ENCODE data around the gene AMPD2.
A peak's percentile ranks its signal among the peaks of the same experiment; 100 is the strongest.

Gene AMPD2

DNA sequence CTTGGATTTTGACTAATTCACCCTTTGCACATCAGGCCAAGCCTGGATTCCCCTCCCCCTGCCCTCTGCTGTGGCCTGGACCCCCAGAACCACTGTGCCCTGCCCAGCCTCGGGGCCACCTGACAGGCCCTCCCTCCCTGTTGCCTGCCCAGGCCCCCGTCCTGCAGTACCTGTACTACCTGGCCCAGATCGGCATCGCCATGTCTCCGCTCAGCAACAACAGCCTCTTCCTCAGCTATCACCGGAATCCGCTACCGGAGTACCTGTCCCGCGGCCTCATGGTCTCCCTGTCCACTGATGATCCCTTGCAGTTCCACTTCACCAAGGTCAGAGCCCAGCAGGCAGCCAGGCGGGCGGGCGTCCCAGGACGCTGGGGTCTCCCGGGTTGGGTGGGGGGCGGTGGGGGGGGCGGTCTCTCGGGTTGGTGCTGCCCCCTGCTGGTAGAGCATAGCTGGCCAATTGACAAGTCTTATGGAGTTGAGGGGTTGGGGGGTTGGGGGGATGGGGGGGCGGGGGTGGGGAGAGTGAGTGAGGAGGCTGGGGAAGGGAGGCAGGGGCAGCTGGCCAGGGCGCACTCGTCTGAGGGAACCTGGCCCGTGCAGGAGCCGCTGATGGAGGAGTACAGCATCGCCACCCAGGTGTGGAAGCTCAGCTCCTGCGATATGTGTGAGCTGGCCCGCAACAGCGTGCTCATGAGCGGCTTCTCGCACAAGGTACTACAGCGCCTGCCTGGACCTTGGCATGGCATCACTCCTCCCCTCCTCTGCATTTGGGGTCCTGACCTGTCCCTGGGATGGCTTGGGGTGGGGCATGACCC is 10.7 kb downstream of the AMPD2 start:
- H3K9me3 Mint-ChIP-seq = no peaks in the 10 kb centered on the region
- H3K27me3 Mint-ChIP-seq = no peaks in the 10 kb centered on the region
- CTCF ChIA-PET = interaction anchor here (0.5 to 8.3 kb wide), 13 partner anchors 8 to 123 kb away, joined by 3 to 103 read pairs (median 4); partner anchors contain the start of genes GNAI3 and GPR61
- no peak overlapping the region for H3K4me3 Mint-ChIP-seq
- peaks cover 38% of the 10 kb centered on the region for H3K36me3 Mint-ChIP-seq
- H3K4me1 Mint-ChIP-seq = peaks cover 22% of the 10 kb centered on the region
- no peak overlapping the region for H3K27ac Mint-ChIP-seq
- peak; percentile 52 for DNase-seq

DNA sequence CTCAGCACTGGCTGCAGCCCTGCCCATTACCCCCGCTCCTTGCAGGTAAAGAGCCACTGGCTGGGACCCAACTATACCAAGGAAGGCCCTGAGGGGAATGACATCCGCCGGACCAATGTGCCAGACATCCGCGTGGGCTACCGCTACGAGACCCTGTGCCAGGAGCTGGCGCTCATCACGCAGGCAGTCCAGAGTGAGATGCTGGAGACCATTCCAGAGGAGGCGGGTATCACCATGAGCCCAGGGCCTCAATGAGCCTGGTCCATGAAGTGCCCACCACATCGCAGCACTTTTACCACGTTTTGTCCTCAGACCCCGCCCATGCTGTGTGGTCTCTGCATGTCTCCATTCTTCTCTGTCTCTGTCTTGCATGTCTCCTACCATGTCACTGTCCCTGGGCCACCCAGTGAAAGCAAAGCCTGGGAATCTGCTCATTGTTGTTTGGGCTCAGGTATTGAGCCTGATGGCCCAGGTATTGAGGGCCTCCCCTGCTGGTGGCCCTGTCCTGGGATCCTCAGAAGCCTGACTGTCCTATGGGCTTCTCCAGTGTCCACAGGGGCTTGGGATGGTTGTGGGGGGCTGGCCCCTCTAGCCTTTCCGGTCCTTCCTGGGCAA is 11.4 kb downstream of the AMPD2 start:
- CTCF ChIA-PET = interaction anchor here (0.7 to 8.3 kb wide), 10 partner anchors 9 to 122 kb away, joined by 3 to 103 read pairs (median 5); partner anchors contain the start of genes GNAI3 and GPR61
- peaks cover 36% of the 10 kb centered on the region for H3K36me3 Mint-ChIP-seq
- H3K27ac Mint-ChIP-seq = peak overlapping the region; percentile 62
- no peak for DNase-seq
- no peaks in the 10 kb centered on the region for H3K9me3 Mint-ChIP-seq
- peaks cover 20% of the 10 kb centered on the region for H3K4me1 Mint-ChIP-seq
- no peaks in the 10 kb centered on the region for H3K27me3 Mint-ChIP-seq
- no peak overlapping the region for H3K4me3 Mint-ChIP-seq

DNA sequence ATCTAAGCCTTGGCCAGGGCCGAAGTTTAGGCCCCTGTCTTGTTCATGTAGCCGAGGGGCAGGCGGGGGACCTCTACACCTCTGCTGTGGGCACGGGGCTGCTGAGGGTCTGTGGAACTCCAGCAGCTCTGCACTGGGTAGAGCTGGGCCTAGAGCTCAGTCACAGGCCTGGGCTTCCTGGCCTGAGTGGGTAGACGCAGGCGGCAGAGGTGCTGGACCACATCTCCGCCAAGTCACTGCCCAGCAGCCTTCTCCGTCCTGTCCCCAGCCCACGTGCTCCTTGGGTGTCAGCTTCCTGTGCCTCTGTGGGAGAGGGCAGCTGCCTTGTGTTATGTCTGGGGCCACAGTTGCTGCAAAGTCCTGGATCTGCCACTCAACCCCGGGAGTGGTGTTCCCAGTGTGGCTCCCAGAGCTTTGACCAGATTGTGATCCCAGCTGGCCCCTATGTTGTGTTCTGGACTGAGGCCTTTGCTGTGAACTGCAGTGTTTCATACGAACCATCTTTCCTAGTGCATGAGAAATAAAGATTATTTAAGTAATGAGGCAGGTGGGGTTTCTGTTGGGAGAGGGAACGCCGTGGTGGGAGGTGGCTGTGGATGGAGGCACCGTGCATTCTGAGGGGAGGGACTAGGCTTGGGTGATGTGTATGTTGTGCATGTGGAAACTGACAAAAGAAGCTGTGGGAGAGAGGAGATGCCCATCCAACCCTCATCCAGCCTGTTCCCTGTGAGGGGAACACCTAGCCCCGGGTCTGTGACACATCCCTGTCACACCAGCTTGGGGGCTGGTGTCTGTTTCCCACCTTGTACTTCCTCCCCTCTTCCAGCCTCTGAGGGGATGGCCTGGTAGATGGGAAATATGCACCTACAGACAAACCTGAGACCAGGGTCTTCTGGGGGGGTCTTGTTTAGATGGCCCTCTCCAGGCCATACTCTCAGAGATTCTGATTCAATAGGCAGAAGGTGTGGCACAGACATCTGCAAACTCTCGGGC is 12.2 kb downstream of the AMPD2 start:
- Mint-ChIP-seq H3K4me1 (peaks cover 19% of the 10 kb centered on the region), H3K9me3 (no peaks in the 10 kb centered on the region), H3K27me3 (peaks cover 3% of the 10 kb centered on the region), H3K36me3 (peaks cover 31% of the 10 kb centered on the region), H3K4me3 (no peak overlapping the region), H3K27ac (peak overlapping the region; percentile 62)
- CTCF ChIA-PET = interaction anchor here (0.8 to 8.3 kb wide), 8 partner anchors 8 to 353 kb away, joined by 3 to 103 read pairs (median 5); partner anchors contain the start of genes AHCYL1 and GPR61
- no peak for DNase-seq

DNA sequence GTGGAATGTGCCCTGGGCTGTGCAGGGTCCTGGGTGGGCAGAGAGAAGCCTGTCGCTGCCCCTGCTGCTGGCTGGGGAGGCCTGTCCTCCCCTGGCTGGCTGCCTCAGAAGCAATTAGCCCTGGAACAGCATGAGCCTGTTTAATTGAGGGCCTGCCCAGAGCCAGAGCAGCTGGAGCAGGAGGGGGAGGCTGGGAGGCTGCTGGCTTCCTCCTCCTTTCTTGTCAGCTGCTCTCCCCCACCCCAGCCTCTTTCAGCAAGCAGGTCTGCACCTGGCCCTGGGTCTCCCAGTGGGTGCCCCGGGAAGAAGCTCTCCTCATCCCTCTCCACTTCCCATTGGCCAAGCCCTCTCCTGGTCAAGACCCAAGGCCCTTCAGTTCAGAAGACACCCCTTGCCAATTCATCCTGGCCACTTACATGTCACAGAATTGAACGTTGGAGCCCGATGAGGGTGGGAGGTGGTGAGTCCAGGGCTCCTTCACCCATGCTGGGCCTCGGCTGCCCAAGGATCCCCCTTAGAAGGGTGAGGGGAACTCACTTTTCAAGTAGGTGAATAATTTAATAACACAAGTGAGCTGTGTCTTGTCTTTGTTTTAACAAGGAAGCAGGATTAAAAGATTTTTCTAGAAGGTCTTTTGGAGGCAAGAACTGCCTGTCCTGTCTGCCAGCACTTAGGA is 13.2 kb downstream of the AMPD2 start:
- no peak overlapping the region for H3K27ac Mint-ChIP-seq

GRCh38 chr1:109634292-109634691 is 14.7 kb downstream of the AMPD2 start:
- no peak overlapping the region for H3K27ac Mint-ChIP-seq
- H3K27me3 Mint-ChIP-seq = peaks cover 15% of the 10 kb centered on the region
- peaks cover 18% of the 10 kb centered on the region for H3K36me3 Mint-ChIP-seq
- peaks cover 19% of the 10 kb centered on the region for H3K4me1 Mint-ChIP-seq
- CTCF ChIA-PET = interaction anchor here (0.6 to 12.4 kb wide), 4 partner anchors 70 to 372 kb away, joined by 3 to 326 read pairs (median 53); partner anchors contain the start of gene GPR61
- H3K9me3 Mint-ChIP-seq = no peaks in the 10 kb centered on the region
- no peak for DNase-seq
- H3K4me3 Mint-ChIP-seq = no peak overlapping the region

More for the DNA sequence above, 13.2 kb downstream of the AMPD2 start:
- DNase-seq = peak; percentile 18
- Mint-ChIP-seq H3K36me3 (peaks cover 25% of the 10 kb centered on the region), H3K27me3 (peaks cover 9% of the 10 kb centered on the region), H3K9me3 (no peaks in the 10 kb centered on the region), H3K4me3 (no peak overlapping the region), H3K4me1 (peaks cover 19% of the 10 kb centered on the region)
- CTCF ChIA-PET = interaction anchor here (0.8 to 8.3 kb wide), 5 partner anchors 7 to 352 kb away, joined by 3 to 103 read pairs (median 3); partner anchors contain the start of genes AHCYL1 and GPR61

DNA sequence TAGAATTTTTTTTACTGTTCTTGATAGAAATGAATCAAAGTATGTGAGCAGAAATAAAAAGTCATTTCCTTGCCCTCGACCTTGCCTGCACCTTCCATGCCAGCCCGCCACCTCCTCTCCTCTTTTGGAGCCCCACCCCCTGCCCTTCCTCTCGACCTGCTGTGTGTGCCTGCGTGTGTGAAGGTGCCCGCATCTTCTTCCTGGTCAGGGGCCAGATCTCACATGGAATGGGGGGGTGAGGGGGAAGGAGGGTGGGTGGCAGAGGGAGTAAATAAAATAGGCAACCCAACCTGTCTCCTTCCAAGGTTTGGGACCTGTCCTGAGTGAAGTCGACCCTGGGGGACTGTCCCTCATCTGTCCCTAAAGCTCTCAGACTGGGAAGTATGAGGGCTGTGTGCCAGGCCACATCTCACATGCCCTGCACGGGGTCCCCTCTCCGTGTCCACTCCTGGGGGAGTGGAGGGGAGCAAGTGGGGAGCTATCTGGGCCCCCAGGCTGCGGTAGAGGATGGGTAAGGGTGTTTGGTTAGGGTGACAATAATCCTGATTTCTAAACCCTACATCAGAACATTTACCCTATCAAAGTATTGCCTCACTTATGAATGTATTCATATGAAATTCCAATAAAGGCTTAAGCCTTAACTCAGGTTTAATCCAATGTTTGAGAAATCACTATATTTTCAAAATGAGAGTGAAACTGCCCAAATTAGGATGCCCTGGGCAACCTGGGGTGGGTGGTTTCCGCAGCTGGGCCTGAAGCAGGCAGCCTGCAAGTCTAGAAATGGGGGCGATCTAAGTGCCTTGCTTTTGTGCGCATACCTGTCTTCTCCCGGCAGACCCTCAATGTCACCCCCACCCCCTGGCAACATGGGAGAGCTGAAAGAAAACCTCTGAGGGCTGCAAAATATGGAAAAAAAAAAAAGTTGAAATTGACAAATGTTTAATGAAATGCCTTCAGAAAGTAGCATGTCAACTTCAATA is 15.4 kb downstream of the AMPD2 start:
- no peak for DNase-seq
- Mint-ChIP-seq H3K36me3 (peaks cover 11% of the 10 kb centered on the region), H3K4me3 (no peak overlapping the region), H3K9me3 (no peaks in the 10 kb centered on the region), H3K27ac (no peak overlapping the region), H3K27me3 (peaks cover 22% of the 10 kb centered on the region), H3K4me1 (peaks cover 19% of the 10 kb centered on the region)
- CTCF ChIA-PET = interaction anchor here (7.2 to 12.4 kb wide), 3 partner anchors 92 to 139 kb away, joined by 103 to 326 read pairs (median 145); partner anchors contain the start of gene GPR61

GRCh38 chr1:109635862-109636200 is 16.2 kb downstream of the AMPD2 start:
- Mint-ChIP-seq H3K9me3 (no peaks in the 10 kb centered on the region), H3K27me3 (peaks cover 26% of the 10 kb centered on the region), H3K4me1 (peaks cover 19% of the 10 kb centered on the region), H3K36me3 (peaks cover 9% of the 10 kb centered on the region), H3K27ac (no peak overlapping the region), H3K4me3 (no peak overlapping the region)
- no peak for DNase-seq
- CTCF ChIA-PET = interaction anchor here (0.6 to 12.4 kb wide), 4 partner anchors 10 to 138 kb away, joined by 3 to 326 read pairs (median 74); partner anchors contain the start of genes GNAI3 and GPR61

DNA sequence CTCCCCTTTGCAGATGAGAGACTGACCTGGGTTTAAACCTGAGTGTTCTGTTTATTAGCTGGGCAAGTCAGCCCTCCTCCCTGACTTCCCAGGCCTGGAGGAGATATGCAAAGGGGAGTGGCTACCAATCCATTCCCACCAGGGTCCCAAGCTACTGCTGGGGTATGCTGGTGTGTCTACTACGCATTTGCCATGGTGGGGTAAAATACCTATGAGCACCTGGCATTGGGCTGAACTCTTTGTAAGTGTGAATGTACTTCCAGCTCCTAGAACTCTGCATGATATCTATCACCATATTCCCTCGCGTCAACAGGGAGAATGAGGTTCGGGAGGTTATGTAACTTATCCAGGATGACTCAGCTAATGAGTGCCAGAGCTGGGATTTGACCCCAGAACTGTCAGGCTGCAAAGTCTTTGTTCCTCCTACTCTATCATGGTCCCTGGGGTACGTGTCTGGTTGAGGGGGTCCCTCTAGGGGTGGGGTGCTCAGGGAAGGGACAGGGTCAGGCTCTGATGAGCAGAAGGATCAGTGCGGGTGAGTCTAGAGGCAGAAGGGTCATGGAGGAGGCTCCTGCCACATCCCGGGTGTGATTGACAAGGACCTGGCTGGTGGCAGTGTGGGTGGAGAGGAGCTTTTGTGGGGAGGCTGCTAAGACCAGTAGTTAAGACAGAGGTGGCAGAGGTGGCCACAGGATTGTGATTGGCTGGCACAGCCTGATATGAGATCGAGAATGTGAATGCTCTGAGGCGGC is 16.7 kb downstream of the AMPD2 start:
- DNase-seq = no peak
- Mint-ChIP-seq H3K36me3 (peaks cover 5% of the 10 kb centered on the region), H3K4me1 (peaks cover 19% of the 10 kb centered on the region), H3K4me3 (no peak overlapping the region), H3K27ac (no peak overlapping the region), H3K9me3 (no peaks in the 10 kb centered on the region), H3K27me3 (peaks cover 31% of the 10 kb centered on the region)
- CTCF ChIA-PET = interaction anchor here (0.6 to 12.4 kb wide), 8 partner anchors 10 to 597 kb away, joined by 3 to 326 read pairs (median 4); partner anchors contain the start of genes AHCYL1, GNAI3 and GPR61

DNA sequence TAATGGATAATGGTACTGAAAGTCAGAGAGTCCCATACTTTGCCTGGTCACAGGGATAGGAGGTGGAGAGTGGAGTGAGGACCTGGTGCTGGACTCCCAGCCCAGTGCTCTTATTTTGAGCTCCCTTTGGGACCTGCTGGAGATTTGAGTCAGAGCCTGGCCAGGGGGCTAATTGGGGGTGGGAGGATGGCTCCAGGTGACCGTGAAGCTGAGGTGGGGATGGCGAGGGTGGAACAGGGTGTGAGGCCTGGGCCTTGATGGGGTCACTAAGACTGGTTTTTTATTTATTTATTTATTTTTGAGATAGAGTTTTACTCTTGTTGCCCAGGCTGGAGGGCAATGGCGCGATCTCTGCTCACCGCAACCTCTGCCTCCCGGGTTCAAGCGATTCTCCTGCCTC is 17.8 kb downstream of the AMPD2 start:
- Mint-ChIP-seq H3K4me3 (no peak overlapping the region), H3K9me3 (no peaks in the 10 kb centered on the region), H3K27me3 (peaks cover 31% of the 10 kb centered on the region), H3K27ac (no peak overlapping the region), H3K4me1 (peaks cover 19% of the 10 kb centered on the region), H3K36me3 (no peaks in the 10 kb centered on the region)
- CTCF ChIA-PET = interaction anchor here (1.1 to 12.4 kb wide), 6 partner anchors 13 to 347 kb away, joined by 3 to 326 read pairs (median 69); partner anchors contain the start of genes AHCYL1, GNAI3 and GPR61
- no peak for DNase-seq

GRCh38 chr1:109639063-109639840 is 19.6 kb downstream of the AMPD2 start:
- peaks cover 37% of the 10 kb centered on the region for H3K27me3 Mint-ChIP-seq
- no peak overlapping the region for H3K27ac Mint-ChIP-seq
- DNase-seq = no peak
- no peak overlapping the region for H3K4me3 Mint-ChIP-seq
- H3K36me3 Mint-ChIP-seq = no peaks in the 10 kb centered on the region
- CTCF ChIA-PET = interaction anchor here (0.7 to 12.4 kb wide), 31 partner anchors 9 to 422 kb away, joined by 3 to 326 read pairs (median 9); partner anchors contain the start of genes AHCYL1, AMPD2, GNAI3 and GNAT2
- no peaks in the 10 kb centered on the region for H3K9me3 Mint-ChIP-seq
- H3K4me1 Mint-ChIP-seq = peaks cover 28% of the 10 kb centered on the region

DNA sequence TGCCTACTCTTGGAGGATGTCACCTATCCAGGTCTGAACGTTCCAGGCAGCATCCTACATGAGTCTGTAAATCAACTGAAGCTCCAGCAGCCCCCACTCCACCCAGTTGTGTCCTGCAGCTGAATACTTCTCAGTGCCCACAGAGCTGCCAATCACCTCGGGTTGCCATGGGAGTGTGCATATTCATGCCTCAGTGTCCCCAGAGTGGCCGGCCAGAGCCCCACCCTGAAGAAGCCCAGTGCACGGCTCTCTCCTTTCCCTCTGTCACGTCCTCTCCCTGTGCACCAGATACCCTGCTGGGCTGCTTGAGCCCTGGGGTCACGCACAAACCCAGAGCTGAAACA is 20.2 kb downstream of the AMPD2 start:
- Mint-ChIP-seq H3K4me3 (no peak overlapping the region), H3K4me1 (peaks cover 23% of the 10 kb centered on the region), H3K36me3 (no peaks in the 10 kb centered on the region), H3K27me3 (peaks cover 37% of the 10 kb centered on the region), H3K27ac (no peak overlapping the region), H3K9me3 (no peaks in the 10 kb centered on the region)
- CTCF ChIA-PET = interaction anchor here (0.5 to 12.4 kb wide), 51 partner anchors 9 to 422 kb away, joined by 3 to 326 read pairs (median 4); partner anchors contain the start of genes AHCYL1, AMPD2, GNAI3 and GNAT2
- no peak for DNase-seq

Data from activated naive CD4-positive, alpha-beta T cell treated with anti-CD3 and anti-CD28 coated beads, Interleukin-2, amount 10 ng/mL, durations not matched to agents 7 days and 5 days (primary cell).